Fibroblast of skin of abdomen (primary cell): ENCODE data around the gene DAG1. TPM values are rescaled to one million over a fixed set of nuclear protein-coding genes. Genes with fewer than 3 reads are reported as not detected.

Experiments
- DNase-seq: peaks from one replicate; pipeline ENCODE4 v3.0.0-alpha.2; 2013
- polyA plus RNA-seq, 2 experiments: library from polyadenylated mRNA; unstranded; fragments of 120-200 nt; gene quantifications; one replicate each; pipeline ENCODE4 v1.2.1, GENCODE V29; 2013; ENCODE audit not compliant: insufficient read length in 2 of 2

The DAG1 gene
- polyA plus RNA-seq (2013, experiment 1 of 2; ENCODE audit: insufficient read length), result 34.4 TPM
- 33.9 TPM for polyA plus RNA-seq (2013, experiment 2 of 2; ENCODE audit: insufficient read length)

DNA sequence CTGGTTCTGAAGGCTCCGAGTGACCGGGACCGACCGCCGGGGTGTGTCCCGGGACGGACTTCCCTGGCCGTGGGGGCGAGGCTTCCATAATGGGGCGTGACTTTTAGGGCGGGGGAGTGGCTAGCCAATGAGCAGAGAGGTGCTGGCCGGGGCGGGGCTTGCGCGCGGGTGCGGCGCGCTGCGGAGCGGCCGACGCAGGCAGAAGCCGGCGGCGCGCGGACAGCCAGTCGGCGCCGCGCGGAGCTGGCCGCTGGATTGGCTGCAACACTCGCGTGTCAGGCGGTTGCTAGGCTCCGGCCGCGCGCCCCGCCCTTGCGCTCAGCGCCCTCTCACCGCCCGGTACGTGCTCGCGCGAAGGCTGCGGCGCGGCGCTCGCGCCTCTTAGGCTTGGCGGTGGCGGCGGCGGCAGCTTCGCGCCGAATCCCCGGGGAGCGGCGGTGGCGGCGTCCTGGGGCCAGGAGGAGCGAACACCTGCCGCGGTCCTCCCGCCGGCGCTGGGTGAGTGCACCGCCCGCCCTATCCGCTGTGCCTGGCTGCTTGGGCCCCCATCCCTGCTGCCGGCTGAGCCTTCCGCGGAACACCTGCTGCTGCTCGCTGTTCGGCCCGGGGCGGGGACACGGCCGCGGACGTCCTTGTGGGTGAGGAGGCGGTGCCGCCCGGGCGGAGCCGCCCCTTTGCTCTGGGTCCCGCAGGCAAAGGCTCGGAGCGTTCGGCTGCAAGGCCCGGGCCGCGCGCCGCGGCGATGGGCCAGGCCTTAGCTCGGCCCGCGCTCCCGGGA lies at the start of gene DAG1:
DAG1 (plus strand) TSS at position 332 of the 778 bp plus-strand sequence. CDS start 40,268 bp downstream, outside the sequence.
- peak; percentile 97 for DNase-seq

DNA sequence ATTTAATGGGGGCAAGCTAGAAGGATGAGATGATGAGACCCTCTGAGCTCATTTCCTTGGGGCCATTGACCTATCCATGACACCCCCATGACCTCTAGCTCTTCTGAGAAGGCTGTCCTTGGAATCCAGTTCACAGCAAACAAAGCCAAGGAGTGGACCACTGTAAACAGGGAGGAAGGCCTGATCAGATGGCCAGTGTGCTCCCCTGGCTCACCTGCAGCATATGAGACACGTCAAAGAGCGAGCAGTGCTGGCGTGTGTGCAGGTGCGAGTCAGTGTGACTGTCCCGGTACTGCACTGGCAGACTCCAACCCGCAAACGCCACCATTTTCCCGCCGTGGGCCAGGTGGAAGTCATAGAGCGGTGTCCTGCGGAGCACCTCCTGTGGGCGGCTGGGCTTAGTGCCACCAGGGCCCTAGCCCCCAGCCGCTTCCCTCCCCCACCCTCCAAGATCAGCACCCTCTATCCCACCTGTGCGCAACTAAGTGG lies 48.1 kb upstream of the DAG1 start:
- no peak for DNase-seq

- DNase-seq, result no peak
These were observed 47.5 kb upstream of the DAG1 start, which contains the start of gene AMT for GRCh38 chr3:49422379-49423248. TSS of gene AMT (minus strand) at chr3:49422473. CDS start at chr3:49422450, 23 bp downstream.

- no peak for DNase-seq
These were observed 45.3 kb upstream of the DAG1 start for GRCh38 chr3:49424816-49425215.

GRCh38 chr3:49427586-49427985 lies 42.5 kb upstream of the DAG1 start:
- DNase-seq, result no peak

DNA sequence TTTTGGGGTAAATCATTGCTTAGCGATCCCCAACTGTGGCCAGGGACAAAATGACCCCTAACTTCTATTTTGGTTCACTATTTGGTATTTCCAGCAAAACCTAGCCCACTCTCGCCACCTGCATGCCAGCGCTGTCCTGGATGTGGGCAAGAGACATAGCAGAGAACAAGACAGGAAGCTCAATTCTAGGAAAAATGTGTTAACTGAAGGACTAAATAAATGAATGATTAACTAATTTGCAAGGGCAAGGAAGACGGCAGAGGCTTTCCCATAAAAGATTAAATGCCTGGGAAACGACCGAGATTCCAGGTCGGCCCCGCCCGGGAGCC lies 41.4 kb upstream of the DAG1 start:
- no peak for DNase-seq

- no peak for DNase-seq
These were observed 35.3 kb upstream of the DAG1 start for GRCh38 chr3:49434731-49435130.

DNA sequence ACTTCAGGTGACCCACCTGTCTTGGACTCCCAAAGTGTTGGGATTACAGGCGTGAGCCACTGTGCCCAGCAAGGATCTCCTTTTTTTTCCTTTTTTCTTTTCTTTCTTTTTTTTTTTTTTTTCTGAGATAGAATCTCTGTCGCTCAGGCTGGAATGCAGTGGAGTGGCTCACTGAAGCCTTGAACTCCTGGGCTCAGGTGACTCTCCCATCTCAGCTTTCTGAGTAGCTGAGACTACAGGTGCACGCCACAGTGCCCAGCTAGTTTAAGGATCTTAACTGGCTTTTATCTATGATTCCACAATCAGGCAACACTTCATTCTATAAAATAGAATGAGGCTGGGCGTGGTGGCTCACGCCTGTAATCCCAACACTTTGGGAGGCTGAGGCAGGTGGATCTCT lies 24.7 kb upstream of the DAG1 start:
- DNase-seq, result no peak

DNA sequence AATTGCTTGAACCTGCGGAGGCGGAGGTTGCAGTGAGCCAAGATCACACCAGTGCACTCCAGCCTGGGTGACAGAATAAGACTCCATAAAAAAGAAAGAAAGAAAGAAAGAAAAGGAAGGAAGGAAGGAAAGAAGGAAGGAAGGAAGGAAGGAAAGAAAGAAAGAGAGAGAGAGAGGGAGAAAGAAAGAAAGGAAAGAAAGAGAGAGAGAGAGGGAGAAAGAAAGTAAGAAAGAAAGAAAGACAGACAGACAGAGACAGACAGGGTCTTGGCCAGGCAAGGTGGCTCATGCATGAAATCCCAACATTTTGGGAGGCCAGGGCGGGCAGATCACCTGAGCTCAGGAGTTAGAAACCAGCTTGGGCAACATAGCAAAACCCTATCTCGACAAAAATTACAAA lies 16.4 kb upstream of the DAG1 start:
- no peak for DNase-seq

GRCh38 chr3:49454458-49454857 lies 15.6 kb upstream of the DAG1 start:
- no peak for DNase-seq

GRCh38 chr3:49454898-49455681 lies 15.0 kb upstream of the DAG1 start:
- no peak for DNase-seq

DNA sequence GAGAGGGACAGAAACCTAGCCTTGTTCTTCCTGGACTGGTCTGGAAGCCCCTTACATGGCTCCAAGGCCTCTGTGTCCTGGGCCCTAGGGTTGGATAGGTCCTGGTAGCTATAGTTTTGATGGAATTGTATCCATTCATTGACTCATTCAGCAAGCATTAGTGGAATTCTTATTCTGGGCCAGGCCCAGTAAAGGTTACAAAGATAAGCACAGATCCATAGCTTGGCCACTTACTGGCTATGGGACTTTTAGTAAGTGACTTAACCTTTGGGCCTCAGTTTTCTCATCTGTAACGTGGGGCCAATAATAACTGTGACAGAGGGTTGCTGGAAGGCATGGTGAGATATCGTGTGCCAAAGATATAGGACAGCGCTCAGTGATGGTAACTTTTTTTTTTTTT lies 13.6 kb upstream of the DAG1 start:
- DNase-seq, result peak; percentile 28

- no peak for DNase-seq
These were observed 9.7 kb upstream of the DAG1 start for GRCh38 chr3:49460188-49460890.

GRCh38 chr3:49460956-49461355 lies 9.1 kb upstream of the DAG1 start:
- no peak for DNase-seq

GRCh38 chr3:49461443-49462171 lies 8.5 kb upstream of the DAG1 start:
- DNase-seq, result peak; percentile 13

DNA sequence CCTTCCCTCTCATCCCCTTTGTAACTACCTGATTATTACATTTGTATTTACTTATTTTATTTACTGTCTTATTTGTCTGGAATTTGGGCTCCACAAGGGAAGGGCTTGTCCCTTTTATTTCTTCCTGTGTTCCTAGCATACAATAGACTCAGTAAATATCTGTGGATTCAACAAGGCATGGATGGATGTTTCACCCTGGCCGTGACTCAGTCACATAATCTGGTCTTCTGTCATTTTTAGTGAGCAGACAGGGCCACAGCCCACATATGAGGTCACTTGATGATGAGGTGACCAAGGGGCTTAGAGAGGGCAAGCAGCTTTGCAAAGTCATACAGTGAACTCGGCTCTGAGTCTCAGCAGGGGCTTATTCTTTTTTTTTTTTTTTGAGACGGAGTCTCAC lies 7.8 kb upstream of the DAG1 start:
- peak; percentile 26 for DNase-seq

DNA sequence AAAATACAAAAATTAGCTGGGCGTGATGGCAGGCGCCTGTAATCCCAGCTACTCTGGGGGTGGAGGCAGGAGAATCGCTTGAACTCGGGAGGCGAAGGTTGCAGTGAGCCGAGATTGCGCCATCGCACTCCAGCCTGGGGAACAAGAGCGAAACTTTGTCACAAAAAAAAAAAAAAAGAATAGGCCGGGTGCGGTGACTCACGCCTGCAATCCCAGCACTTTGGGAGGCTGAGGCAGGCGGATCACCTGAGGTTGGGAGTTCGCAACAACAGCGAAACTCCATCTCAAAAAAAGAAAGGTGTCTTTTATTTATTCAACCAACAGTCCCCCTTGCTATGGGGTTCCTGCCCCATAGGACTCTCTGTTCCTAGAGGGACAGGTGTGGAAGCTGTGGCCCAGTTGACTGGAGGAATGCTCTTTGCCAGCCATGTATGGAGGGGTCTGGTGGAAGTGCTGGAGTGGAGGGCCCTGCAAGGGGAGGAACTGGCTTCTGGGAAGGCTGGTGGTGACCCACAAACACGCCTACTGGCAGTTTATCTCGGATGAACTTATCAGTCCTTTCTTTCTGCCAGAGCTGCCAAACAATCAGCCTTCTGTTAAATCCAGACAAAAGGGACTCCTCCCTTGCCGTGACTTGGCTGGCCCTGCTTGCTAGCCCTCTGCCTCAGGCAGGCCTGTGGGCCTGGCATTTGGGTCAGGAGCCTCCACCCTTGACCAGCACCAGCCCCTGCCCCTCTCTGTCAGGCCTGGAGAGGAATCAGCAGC lies 4.6 kb upstream of the DAG1 start:
- no peak for DNase-seq

GRCh38 chr3:49466085-49466484 lies 4.0 kb upstream of the DAG1 start:
- DNase-seq, result no peak

GRCh38 chr3:49469037-49469935 lies 781 bp upstream of the DAG1 start:
- peak; percentile 85 for DNase-seq
